CD4-positive, alpha-beta T cell treated with Interleukin-1 beta for 1 hour (primary cell): ENCODE results near the gene SLC45A2.
"Not testable (repeated sequence)": the region's sequence is repeated elsewhere in the genome, so short reads cannot be mapped to it uniquely, and the experiment has no call there.

Source experiments
- DNase-seq, 2 donors: peaks; one replicate each; pipeline ENCODE4 v3.0.0-alpha.2; 2020 to 2022

The SLC45A2 gene

GRCh38 chr5:33984671-33985124 is at the start of gene SLC45A2:
SLC45A2 (minus strand) TSS chr5:33984693; CDS start chr5:33984583, 110 bp downstream.
- no peak for DNase-seq

- no peak for DNase-seq
Measured at GRCh38 chr5:34031966-34032365, 47.5 kb upstream of the SLC45A2 start.

- DNase-seq, result no peak
Measured at GRCh38 chr5:34031117-34031516, 46.6 kb upstream of the SLC45A2 start.

- not testable (repeated sequence) for DNase-seq
Measured at GRCh38 chr5:34030585-34030984, 46.1 kb upstream of the SLC45A2 start.

GRCh38 chr5:34030048-34030447 is 45.6 kb upstream of the SLC45A2 start:
- DNase-seq, result no peak

- no peak for DNase-seq
Measured at GRCh38 chr5:34028349-34028748, 43.9 kb upstream of the SLC45A2 start.

- no peak for DNase-seq
Measured at GRCh38 chr5:34026089-34026761, 41.7 kb upstream of the SLC45A2 start.

- DNase-seq, result peak in 1 of 2 donors; percentile 3
Measured at GRCh38 chr5:34022121-34022705, 37.7 kb upstream of the SLC45A2 start.

GRCh38 chr5:34021334-34021733 is 36.8 kb upstream of the SLC45A2 start:
- DNase-seq, result no peak

- DNase-seq, result no peak
Measured at GRCh38 chr5:34020726-34021125, 36.2 kb upstream of the SLC45A2 start.

- DNase-seq, result no peak
Measured at GRCh38 chr5:34017254-34017653, 32.8 kb upstream of the SLC45A2 start.

GRCh38 chr5:34016750-34017149 is 32.3 kb upstream of the SLC45A2 start:
- no peak for DNase-seq

GRCh38 chr5:34016222-34016621 is 31.7 kb upstream of the SLC45A2 start:
- no peak for DNase-seq

GRCh38 chr5:34015120-34015822 is 30.8 kb upstream of the SLC45A2 start:
- no peak for DNase-seq

- DNase-seq, result no peak
Measured at GRCh38 chr5:34014626-34015025, 30.1 kb upstream of the SLC45A2 start.

GRCh38 chr5:34013547-34013946 is 29.1 kb upstream of the SLC45A2 start:
- no peak for DNase-seq

- no peak for DNase-seq
Measured at GRCh38 chr5:34012791-34013190, 28.3 kb upstream of the SLC45A2 start.

- no peak for DNase-seq
Measured at GRCh38 chr5:34011536-34011935, 27.0 kb upstream of the SLC45A2 start.

GRCh38 chr5:34010146-34010545 is 25.7 kb upstream of the SLC45A2 start:
- not testable (repeated sequence) for DNase-seq

GRCh38 chr5:34009610-34010009 is 25.1 kb upstream of the SLC45A2 start:
- no peak for DNase-seq

- DNase-seq, result no peak
Measured at GRCh38 chr5:34008802-34009201, 24.3 kb upstream of the SLC45A2 start.

- peak; percentile 88 to 93 for DNase-seq
Measured at GRCh38 chr5:34007621-34008600, 23.4 kb upstream of the SLC45A2 start, which contains the start of gene AMACR. AMACR (minus strand) TSS chr5:34008050; CDS start chr5:34008019, 31 bp downstream.

GRCh38 chr5:34007201-34007620 is 22.7 kb upstream of the SLC45A2 start:
- no peak for DNase-seq
